ENCODE data around the gene FGF9. TPM values are rescaled to one million over a fixed set of nuclear protein-coding genes. Genes with fewer than 3 reads are reported as not detected.
A peak's percentile ranks its signal among the peaks of the same experiment; 100 is the strongest.

FGF9 gene
- total RNA-seq, 1 donor from 2014 or later: 12.3 TPM

DNA sequence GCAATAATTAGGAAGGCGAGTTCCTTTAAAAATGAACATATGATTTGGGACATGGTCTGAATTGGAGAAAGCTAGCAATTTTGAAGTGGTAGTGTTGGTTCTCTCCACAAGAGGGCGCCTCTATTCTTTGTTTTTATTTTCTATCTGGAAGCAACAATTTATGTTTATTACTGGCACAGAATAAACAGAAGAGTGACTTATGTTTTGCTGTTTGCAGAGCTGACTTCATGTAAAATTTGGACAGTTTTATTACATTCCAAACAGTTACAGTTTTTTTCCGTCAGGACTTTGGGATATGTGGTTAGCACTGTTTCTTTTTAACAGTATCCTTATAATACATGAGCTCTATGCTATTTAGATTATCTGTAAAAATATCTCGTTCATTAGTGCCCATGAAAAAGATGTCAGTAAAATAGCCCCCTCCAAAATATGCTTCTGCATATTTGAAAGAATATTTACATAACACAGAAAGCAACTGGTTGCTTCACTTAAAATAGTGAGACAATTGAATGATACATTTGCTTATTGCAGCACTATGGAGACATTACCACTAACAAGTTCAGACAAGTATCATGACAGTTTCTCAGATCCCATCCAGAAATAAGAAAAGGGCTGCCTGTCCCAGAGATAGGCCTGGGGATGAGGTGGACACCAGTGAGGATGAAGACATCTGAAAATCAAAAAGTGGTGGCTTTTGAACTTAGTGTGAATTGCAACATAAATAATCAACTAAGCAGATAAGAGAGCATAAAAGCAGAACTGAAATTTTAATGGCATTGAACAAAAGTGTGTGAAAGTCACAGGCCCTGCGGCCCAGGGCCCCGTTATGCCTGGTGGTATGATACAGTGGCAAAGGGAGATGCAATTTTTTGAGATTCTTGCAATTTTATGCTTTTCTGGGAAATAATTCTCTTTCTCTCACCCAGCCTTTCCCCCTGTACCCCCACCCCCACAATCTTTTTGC is 32.3 kb upstream of the FGF9 start:
- no peaks in the 10 kb centered on the region for H3K4me1 ChIP-seq
- intact Hi-C loops (cut with micrococcal nuclease): loop anchor here (5.0 kb wide), 1 partner anchor 1119 kb away; no protein-coding TSS in a partner anchor

DNA sequence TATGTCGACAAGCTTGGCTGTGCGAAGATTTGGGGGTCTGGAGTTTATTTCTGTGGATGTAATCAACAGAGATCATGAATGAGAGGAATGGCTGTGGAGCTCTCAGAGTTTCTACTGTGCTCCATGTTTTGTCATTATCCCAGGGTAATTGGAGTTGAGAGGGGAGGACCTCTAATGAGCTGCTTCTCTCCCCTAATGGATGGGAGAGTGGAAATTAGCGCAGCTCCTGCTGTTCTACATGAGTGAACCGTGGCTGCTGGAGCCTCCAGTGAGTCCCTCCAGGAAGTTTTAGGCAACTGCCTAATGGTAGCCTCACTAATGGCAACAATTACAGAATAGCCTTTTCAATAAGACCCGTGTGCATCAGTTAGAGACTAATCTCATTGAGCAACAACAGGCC is 31.3 kb upstream of the FGF9 start:
- Histone ChIP-seq H3K9me3 (replicated peaks) (peaks cover 11% of the 10 kb centered on the region), H3K27me3 (ENCODE audit: low read depth) (peaks cover 8% of the 10 kb centered on the region), H3K4me1 (no peaks in the 10 kb centered on the region), H3K27ac (replicated peaks) (no peak overlapping the region), H3K36me3 (no peaks in the 10 kb centered on the region), H3K4me3 (no peak overlapping the region)
- intact Hi-C loops (cut with micrococcal nuclease): loop anchor here (5.0 kb wide), 1 partner anchor 1118 kb away; no protein-coding TSS in a partner anchor
- DNase-seq: no peak
- TF ChIP-seq, protein P1, sequence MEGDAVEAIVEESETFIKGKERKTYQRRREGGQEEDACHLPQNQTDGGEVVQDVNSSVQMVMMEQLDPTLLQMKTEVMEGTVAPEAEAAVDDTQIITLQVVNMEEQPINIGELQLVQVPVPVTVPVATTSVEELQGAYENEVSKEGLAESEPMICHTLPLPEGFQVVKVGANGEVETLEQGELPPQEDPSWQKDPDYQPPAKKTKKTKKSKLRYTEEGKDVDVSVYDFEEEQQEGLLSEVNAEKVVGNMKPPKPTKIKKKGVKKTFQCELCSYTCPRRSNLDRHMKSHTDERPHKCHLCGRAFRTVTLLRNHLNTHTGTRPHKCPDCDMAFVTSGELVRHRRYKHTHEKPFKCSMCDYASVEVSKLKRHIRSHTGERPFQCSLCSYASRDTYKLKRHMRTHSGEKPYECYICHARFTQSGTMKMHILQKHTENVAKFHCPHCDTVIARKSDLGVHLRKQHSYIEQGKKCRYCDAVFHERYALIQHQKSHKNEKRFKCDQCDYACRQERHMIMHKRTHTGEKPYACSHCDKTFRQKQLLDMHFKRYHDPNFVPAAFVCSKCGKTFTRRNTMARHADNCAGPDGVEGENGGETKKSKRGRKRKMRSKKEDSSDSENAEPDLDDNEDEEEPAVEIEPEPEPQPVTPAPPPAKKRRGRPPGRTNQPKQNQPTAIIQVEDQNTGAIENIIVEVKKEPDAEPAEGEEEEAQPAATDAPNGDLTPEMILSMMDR (IDR thresholded peaks at IDR 0.05; ENCODE audit: borderline replicate concordance): no peak

More for the DNA sequence above, 32.3 kb upstream of the FGF9 start:
- TF ChIP-seq, protein P1 (IDR thresholded peaks at IDR 0.05; ENCODE audit: borderline replicate concordance): peak; percentile 84
- H3K9me3 ChIP-seq (replicated peaks): peaks cover 2% of the 10 kb centered on the region
- H3K27ac ChIP-seq (replicated peaks): no peak overlapping the region
- no peaks in the 10 kb centered on the region for H3K36me3 ChIP-seq
- H3K27me3 ChIP-seq (ENCODE audit: low read depth): peaks cover 8% of the 10 kb centered on the region
- no peak for DNase-seq
- H3K4me3 ChIP-seq: no peak overlapping the region

DNA sequence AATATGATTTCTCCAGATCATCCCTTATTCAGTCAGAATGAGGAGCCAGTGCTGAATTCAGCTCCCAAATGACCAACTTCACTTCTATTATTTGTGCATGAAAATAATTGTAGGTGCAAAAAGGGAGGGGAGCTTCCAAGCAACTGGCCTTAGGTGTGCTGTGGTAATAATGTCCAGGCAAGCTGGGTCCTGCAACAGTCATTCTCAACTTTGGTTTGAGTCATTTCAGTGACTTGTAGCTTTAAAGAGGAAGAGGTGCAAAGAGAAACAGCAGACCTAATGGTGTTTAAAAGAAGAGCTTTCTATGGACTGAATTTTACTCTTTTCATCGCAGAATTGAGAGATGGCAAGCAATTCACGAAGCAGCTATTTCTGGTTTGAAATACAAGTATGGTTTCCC is 29.2 kb upstream of the FGF9 start:
- no peak overlapping the region for H3K27ac ChIP-seq (replicated peaks)
- no peak overlapping the region for H3K4me3 ChIP-seq
- H3K36me3 ChIP-seq: no peaks in the 10 kb centered on the region
- DNase-seq: no peak
- intact Hi-C loops (cut with micrococcal nuclease): no loop called here
- no peaks in the 10 kb centered on the region for H3K4me1 ChIP-seq
- TF ChIP-seq, protein P1 (IDR thresholded peaks at IDR 0.05; ENCODE audit: borderline replicate concordance): no peak
- H3K27me3 ChIP-seq (ENCODE audit: low read depth): peaks cover 8% of the 10 kb centered on the region
- H3K9me3 ChIP-seq (replicated peaks): peaks cover 11% of the 10 kb centered on the region

DNA sequence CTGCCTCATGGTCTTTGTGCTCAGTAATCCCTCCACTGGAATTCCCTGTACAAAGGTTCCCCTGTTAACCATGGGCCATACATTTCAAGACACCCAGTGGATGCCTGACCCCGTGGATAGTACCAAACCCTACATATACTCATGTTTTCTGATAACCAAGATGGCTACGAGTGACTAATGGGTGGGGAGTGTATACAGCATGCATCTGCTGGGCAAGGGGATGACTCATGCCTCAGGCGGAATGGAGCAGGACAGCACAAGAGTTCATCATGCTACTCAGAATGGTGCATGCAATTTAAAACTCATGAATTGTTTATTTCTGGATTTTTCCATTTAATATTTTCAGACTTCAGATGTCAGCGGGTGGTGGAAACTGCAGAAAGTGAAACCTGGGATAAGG is 13.3 kb upstream of the FGF9 start:
- DNase-seq: no peak
- Histone ChIP-seq H3K27me3 (ENCODE audit: low read depth) (peaks cover 52% of the 10 kb centered on the region), H3K4me3 (no peak overlapping the region), H3K4me1 (no peaks in the 10 kb centered on the region), H3K36me3 (no peaks in the 10 kb centered on the region), H3K9me3 (replicated peaks) (peaks cover 12% of the 10 kb centered on the region), H3K27ac (replicated peaks) (no peak overlapping the region)
- TF ChIP-seq, protein P1 (IDR thresholded peaks at IDR 0.05; ENCODE audit: borderline replicate concordance): no peak
- intact Hi-C loops (cut with micrococcal nuclease): no loop called here

DNA sequence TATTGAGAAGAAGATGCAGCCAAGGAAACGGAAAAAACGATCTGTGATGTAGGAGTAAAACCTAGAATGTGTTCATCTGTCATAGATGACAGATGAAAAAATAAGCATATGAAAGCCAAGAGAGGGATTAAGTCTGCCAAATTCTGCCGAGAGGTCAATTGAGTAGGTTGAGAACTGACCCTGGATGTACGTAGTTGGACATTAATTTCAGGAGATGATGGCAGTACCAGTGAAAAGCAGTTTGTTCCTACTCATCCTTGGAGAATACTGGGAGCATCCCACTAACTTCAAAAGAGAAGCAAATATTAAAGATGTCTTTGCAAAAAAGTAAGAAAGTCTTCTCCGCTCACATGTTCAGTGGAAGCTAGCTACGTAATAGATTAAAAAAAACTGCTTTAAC is 11.8 kb upstream of the FGF9 start:
- Histone ChIP-seq H3K4me3 (no peak overlapping the region), H3K4me1 (no peaks in the 10 kb centered on the region), H3K27ac (replicated peaks) (no peak overlapping the region), H3K27me3 (ENCODE audit: low read depth) (peaks cover 57% of the 10 kb centered on the region), H3K36me3 (no peaks in the 10 kb centered on the region), H3K9me3 (replicated peaks) (peaks cover 12% of the 10 kb centered on the region)
- TF ChIP-seq, protein P1 (IDR thresholded peaks at IDR 0.05; ENCODE audit: borderline replicate concordance): no peak
- intact Hi-C loops (cut with micrococcal nuclease): no loop called here
- no peak for DNase-seq

Measured in left ventricle myocardium inferior (tissue), 1 donor.